Urinary bladder (tissue), 4 donors: ENCODE data around the gene ST3GAL5. TPM values are rescaled to one million over a fixed set of nuclear protein-coding genes. Genes with fewer than 3 reads are reported as not detected.

Experiments
- DNase-seq: peaks from one replicate; pipeline ENCODE4 v3.0.0-alpha.2; 2015; ENCODE audit errors: extremely low spot score
- H3K27ac ChIP-seq: one replicate; pipeline ENCODE4 v1.5.1; 2013; ENCODE audit warnings: low read depth, mild to moderate bottlenecking, moderate library complexity
- H3K36me3 ChIP-seq: one replicate; pipeline ENCODE4 v1.6.1; 2013; ENCODE audit warnings: mild to moderate bottlenecking, moderate library complexity; ENCODE audit not compliant: insufficient read depth
- H3K4me1 ChIP-seq: one replicate; pipeline ENCODE4 v1.6.1; 2013; ENCODE audit warnings: mild to moderate bottlenecking, moderate library complexity; ENCODE audit not compliant: insufficient read depth
- H3K4me3 ChIP-seq: one replicate; pipeline ENCODE4 v1.5.1; 2013; ENCODE audit warnings: low read depth, low read length
- WGBS: extraction: QIAGEN DNeasy Blood & Tissue Kit; methylation state at CpG from one replicate; pipeline ENCODE4 v1.1.7; 2013; 5-methylcytosine and 5-hydroxymethylcytosine counted together
- polyA plus RNA-seq: library from polyadenylated mRNA; stranded (reverse); fragments of 200-250 nt; gene quantifications from one replicate; pipeline ENCODE4 v1.2.3, GENCODE V29; 2013
- small RNA-seq: library from RNA; depleted of rRNA; stranded (forward); fragments of <200 nt; gene quantifications from one replicate; pipeline ENCODE3, GENCODE V24; 2014
- total RNA-seq: library from RNA; depleted of rRNA; stranded (reverse); fragments of >200 nt; gene quantifications from one replicate; pipeline ENCODE4 v1.2.3, GENCODE V29; 2014
- donor health status: healthy with polysubstance abuse.
- donor health status: healthy.

ST3GAL5 gene
- total and polyA plus RNA-seq, 2 donors: 31.1 to 59.4 TPM

DNA sequence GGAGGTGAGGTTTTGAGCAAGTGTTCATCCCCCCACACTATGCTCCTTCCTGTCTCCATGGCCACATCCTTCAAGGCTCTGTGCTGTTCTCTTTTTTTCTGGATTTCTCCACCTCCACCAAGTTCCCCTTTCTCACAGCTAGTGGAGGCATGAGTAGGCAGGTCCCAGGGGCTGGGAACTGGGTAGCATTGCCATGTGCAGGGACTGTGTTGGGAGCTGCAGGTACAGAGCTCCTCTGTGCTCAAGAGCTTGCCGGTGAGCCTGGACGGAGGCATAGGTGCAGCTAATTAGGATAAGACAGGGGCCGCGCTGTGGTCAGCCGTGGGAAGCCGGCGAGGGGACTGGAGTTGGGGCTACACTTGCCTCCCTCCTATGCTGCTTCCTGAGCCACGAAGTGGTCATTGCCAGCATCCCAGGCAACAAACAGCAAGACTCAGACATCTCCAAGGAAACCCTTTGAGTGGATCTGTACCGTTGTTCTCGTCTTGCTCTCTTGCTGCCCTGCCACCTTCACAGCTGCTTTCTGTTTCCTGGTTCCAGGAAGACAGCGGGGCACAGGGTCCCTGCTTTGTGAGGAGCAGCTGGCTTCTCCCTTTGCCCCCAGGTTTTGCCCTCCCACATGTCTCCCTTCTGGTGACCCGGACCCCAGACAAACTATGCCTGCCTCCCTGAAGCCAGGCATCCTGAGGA is 98.1 kb downstream of the ST3GAL5 start:
- Histone ChIP-seq H3K27ac (no peak overlapping the region), H3K36me3 (no peaks in the 10 kb centered on the region), H3K4me1 (peaks cover 2% of the 10 kb centered on the region), H3K4me3 (no peak overlapping the region)
- WGBS: 86% methylated on average over 12 of the region's 12 CpGs
- DNase-seq: no peak

DNA sequence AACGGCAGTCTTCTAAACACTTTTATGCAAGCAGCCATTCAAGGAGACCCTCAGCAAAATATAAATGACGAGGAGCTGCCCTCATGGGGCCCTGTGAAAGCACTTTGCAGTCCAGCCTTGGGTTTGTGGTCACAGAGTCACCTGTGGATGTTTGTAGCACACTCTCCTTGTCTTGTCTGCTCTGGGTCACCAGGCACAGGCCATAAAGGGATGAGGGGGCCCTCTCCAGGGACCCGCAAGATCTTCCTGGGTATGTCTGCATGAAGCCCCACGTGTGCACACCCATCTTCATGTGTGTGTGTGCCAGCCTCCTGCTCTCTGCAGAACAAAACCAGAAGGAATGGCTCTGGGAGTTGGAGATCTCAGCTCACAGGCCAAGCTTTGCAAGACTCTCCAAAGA is 98.8 kb downstream of the ST3GAL5 start:
- Histone ChIP-seq H3K36me3 (no peaks in the 10 kb centered on the region), H3K27ac (no peak overlapping the region), H3K4me1 (no peaks in the 10 kb centered on the region), H3K4me3 (no peak overlapping the region)
- DNase-seq: no peak
- 82% methylated on average over 4 of the region's 4 CpGs for WGBS

DNA sequence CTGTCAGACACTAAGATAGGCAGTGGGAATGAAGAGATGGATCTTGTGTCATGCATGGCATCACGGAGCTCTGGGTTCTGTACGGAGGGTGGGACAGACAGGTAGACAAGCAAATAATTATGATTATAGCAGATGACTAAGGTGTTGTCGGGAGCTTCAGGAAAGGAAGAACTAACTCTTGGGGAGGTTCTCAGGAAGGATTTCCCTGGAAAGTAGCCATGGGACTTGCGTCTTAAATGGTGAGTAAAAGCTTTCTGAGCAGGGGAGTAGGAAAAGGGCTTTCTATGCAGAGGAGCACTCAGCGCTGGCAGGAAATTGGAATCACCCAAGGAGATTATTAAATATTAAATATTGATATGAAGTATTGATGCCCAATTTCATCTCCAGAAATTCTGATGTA is 99.5 kb downstream of the ST3GAL5 start:
- H3K27ac ChIP-seq: no peak overlapping the region
- WGBS: 94% methylated on average over 5 of the region's 5 CpGs
- no peaks in the 10 kb centered on the region for H3K4me1 ChIP-seq
- DNase-seq: no peak
- no peak overlapping the region for H3K4me3 ChIP-seq
- H3K36me3 ChIP-seq: no peaks in the 10 kb centered on the region

DNA sequence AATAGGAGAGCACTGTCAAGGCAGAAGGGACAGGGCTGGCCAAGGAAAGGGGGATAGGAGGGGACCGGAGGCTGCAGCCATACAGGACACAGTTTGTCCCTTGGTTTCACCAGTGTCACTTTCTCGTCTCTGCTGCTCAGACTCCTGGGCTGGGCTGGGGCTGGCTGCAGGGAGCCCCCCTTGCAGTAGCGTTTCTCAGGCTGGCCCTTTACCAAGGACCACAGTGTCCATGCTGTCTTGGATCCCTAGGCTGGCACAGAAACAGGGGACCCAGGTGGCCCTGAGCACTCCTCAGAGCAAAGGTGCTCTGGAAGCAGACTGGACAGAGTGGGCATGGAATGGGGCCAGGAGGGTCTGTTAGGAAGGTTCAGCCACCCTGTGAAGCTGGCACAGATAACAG is 100.2 kb downstream of the ST3GAL5 start:
- DNase-seq: no peak
- no peak overlapping the region for H3K27ac ChIP-seq
- H3K4me3 ChIP-seq: no peak overlapping the region
- H3K4me1 ChIP-seq: no peaks in the 10 kb centered on the region
- 90% methylated on average over 3 of the region's 3 CpGs for WGBS
- H3K36me3 ChIP-seq: no peaks in the 10 kb centered on the region

DNA sequence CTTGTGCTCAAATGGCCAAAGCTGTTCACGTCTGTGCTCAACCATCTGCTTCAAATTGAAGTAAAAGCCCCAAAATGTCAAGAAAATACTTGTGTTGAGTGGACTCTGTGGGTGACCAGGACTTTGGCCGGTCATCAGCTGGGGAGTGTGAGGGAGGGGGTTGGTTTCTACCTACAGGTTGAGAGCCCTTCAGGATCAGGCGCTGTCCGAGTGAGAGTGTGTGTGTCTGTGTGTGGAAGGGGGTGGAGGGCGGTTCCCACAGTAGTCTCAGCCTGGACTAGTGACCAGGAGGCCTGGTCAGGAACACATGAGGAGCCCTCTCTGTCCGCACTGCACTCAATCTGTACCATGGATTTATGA is 100.8 kb downstream of the ST3GAL5 start:
- DNase-seq: no peak
- Histone ChIP-seq H3K36me3 (no peaks in the 10 kb centered on the region), H3K4me1 (no peaks in the 10 kb centered on the region), H3K27ac (no peak overlapping the region), H3K4me3 (no peak overlapping the region)
- 93% methylated on average over 6 of the region's 6 CpGs for WGBS

DNA sequence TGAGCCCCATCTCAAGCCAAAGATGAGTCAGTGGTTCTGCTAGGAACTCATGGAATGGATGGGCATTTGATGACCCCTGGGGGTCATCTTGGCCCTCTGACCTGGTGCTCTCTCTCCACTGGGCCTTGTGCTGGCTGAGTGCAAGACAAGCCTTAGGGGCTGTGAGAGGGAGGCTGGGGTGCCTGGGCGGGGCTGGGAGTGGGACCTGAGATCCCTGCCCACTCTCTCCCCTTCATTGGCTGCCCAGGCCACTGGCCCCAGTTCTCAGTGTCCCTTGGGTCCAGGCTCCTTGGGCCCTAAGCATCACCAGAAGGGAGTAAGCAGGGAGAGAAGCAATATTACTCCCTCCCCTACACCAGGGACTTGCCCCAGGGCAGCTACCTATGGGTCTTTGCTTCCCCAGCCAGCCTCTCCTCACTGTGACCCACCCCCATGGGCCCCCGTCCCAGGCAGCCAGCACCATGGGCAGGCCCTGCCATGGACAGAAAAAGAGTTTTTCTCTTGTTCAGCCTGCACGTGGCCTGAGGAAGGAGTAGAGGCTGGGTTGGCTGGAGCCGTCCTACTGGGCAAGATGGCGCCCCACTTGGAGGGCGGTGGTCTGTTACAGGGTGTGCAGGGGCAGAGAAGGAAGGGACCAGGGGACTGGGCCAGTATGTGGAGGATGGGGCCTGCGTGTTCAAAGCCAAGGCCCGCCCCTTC is 101.4 kb downstream of the ST3GAL5 start:
- Histone ChIP-seq H3K27ac (no peak overlapping the region), H3K36me3 (no peaks in the 10 kb centered on the region), H3K4me1 (no peaks in the 10 kb centered on the region), H3K4me3 (no peak overlapping the region)
- DNase-seq: no peak
- 89% methylated on average over 8 of the region's 8 CpGs for WGBS

Small RNA genes lying within 50 kb of the gene (small RNA-seq; reads per million reads assigned to genes)
- gene RN7SKP83: not detected

Other genes with a start within 250 kb of the ST3GAL5 start
- not detected for gene SFTPB, start 220.8 kb downstream of the ST3GAL5 start, total RNA-seq
- gene SFTPB, start 220.8 kb downstream of the ST3GAL5 start, polyA plus RNA-seq: not detected
- not detected for gene GNLY, start 194.6 kb downstream of the ST3GAL5 start, total RNA-seq
- gene GNLY, start 194.6 kb downstream of the ST3GAL5 start, polyA plus RNA-seq: 1.8 TPM
- gene ATOH8, start 135.0 kb downstream of the ST3GAL5 start, total RNA-seq: 18.3 TPM
- gene ATOH8, start 135.0 kb downstream of the ST3GAL5 start, polyA plus RNA-seq: 49.2 TPM
- 11.5 TPM for gene POLR1A, start 216.9 kb upstream of the ST3GAL5 start, total RNA-seq
- 6.6 TPM for gene POLR1A, start 216.9 kb upstream of the ST3GAL5 start, polyA plus RNA-seq
- 159 TPM for gene PTCD3, start 217.2 kb upstream of the ST3GAL5 start, total RNA-seq
- gene PTCD3, start 217.2 kb upstream of the ST3GAL5 start, polyA plus RNA-seq: 28.8 TPM